ENCODE measurements around the gene REC8. TPM values are rescaled to one million over a fixed set of nuclear protein-coding genes. Genes with fewer than 3 reads are reported as not detected.
A peak's percentile ranks its signal among the peaks of the same experiment; 100 is the strongest.

The REC8 gene
- total RNA-seq, 1 experiment from 2014 or later, result 6.1 TPM

- BruUV-seq (replicated peaks), result no TSS peak
- peak overlapping the region; percentile 64 for H3K27ac Mint-ChIP-seq (ENCODE audit: low read depth, unreplicated experiment)
- TF ChIP-seq, protein P1, sequence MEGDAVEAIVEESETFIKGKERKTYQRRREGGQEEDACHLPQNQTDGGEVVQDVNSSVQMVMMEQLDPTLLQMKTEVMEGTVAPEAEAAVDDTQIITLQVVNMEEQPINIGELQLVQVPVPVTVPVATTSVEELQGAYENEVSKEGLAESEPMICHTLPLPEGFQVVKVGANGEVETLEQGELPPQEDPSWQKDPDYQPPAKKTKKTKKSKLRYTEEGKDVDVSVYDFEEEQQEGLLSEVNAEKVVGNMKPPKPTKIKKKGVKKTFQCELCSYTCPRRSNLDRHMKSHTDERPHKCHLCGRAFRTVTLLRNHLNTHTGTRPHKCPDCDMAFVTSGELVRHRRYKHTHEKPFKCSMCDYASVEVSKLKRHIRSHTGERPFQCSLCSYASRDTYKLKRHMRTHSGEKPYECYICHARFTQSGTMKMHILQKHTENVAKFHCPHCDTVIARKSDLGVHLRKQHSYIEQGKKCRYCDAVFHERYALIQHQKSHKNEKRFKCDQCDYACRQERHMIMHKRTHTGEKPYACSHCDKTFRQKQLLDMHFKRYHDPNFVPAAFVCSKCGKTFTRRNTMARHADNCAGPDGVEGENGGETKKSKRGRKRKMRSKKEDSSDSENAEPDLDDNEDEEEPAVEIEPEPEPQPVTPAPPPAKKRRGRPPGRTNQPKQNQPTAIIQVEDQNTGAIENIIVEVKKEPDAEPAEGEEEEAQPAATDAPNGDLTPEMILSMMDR (IDR thresholded peaks at IDR 0.05; ENCODE audit: unreplicated experiment), result no peak
- no peak for DNase-seq (ENCODE audit: unreplicated experiment)
- H3K4me3 Mint-ChIP-seq (ENCODE audit: unreplicated experiment), result no peak overlapping the region
- CTCF ChIA-PET, result interaction anchor here (0.6 to 1.6 kb wide), 3 partner anchors 30 to 75 kb away, joined by 3 to 4 read pairs (median 3); partner anchors contain the start of gene PSME1
- POLR2A ChIA-PET, result interaction anchor here (0.7 kb wide), 1 partner anchor 175 kb away, joined by 3 read pairs; no protein-coding TSS in a partner anchor
- peaks cover 53% of the 10 kb centered on the region for H3K36me3 Mint-ChIP-seq (ENCODE audit: insufficient read depth, unreplicated experiment)
- peaks cover 12% of the 10 kb centered on the region for H3K4me1 Mint-ChIP-seq (ENCODE audit: insufficient read depth, unreplicated experiment)
- no peaks in the 10 kb centered on the region for H3K27me3 Mint-ChIP-seq (ENCODE audit: insufficient read depth, unreplicated experiment)
- H3K9me3 Mint-ChIP-seq (ENCODE audit: unreplicated experiment), result no peaks in the 10 kb centered on the region
- intact Hi-C loops (cut with micrococcal nuclease), result no loop called here
Observed at GRCh38 chr14:24165785-24166184, 6.1 kb upstream of the REC8 start.

DNA sequence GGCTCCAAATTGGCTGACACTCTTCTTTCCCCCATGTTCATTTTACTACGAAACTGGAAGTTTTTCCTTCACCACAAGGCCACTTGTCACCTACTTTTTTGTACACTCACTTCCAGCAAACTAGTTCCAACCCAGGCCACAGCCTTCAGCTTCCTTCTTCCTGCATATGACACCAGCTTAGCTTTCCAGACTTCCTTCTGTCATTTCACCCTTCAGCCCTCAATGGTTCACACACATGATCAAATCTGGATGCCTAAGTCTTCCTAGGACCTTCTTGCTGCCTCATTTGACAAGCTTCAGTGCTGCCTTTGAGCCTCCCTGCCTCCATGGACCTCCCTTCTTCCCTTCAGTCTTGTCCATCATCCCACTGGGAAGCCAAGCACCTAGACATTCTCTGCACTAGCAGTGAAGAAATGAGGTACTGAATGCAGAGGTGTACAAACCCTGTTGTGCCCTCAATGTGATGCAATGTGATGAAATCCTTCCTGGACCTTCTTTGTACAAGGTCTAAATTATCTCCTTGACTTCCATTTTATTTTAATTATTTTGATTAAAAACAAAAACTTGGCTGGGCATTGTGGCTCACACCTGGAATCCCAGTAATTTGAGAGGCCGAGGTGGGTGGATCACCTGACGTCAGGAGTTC lies 4.3 kb upstream of the REC8 start:
- ChIA-PET POLR2A (interaction anchor here (1.1 kb wide), 2 partner anchors 11 to 26 kb away, joined by 3 to 5 read pairs; partner anchors contain the start of gene EMC9), CTCF (interaction anchor here (1.1 kb wide), 1 partner anchor 12 kb away, joined by 3 read pairs; no protein-coding TSS in a partner anchor)
- peaks cover 42% of the 10 kb centered on the region for H3K36me3 Mint-ChIP-seq (ENCODE audit: insufficient read depth, unreplicated experiment)
- peaks cover 8% of the 10 kb centered on the region for H3K4me1 Mint-ChIP-seq (ENCODE audit: insufficient read depth, unreplicated experiment)
- BruUV-seq (replicated peaks), result no TSS peak
- H3K9me3 Mint-ChIP-seq (ENCODE audit: unreplicated experiment), result no peaks in the 10 kb centered on the region
- TF ChIP-seq, protein P1 (IDR thresholded peaks at IDR 0.05; ENCODE audit: unreplicated experiment), result no peak
- no peak overlapping the region for H3K4me3 Mint-ChIP-seq (ENCODE audit: unreplicated experiment)
- intact Hi-C loops (cut with micrococcal nuclease), result no loop called here
- H3K27me3 Mint-ChIP-seq (ENCODE audit: insufficient read depth, unreplicated experiment), result no peaks in the 10 kb centered on the region
- no peak for DNase-seq (ENCODE audit: unreplicated experiment)
- H3K27ac Mint-ChIP-seq (ENCODE audit: low read depth, unreplicated experiment), result no peak overlapping the region

- H3K9me3 Mint-ChIP-seq (ENCODE audit: unreplicated experiment), result no peaks in the 10 kb centered on the region
- no TSS peak for BruUV-seq (replicated peaks)
- peaks cover 26% of the 10 kb centered on the region for H3K36me3 Mint-ChIP-seq (ENCODE audit: insufficient read depth, unreplicated experiment)
- no peak overlapping the region for H3K27ac Mint-ChIP-seq (ENCODE audit: low read depth, unreplicated experiment)
- TF ChIP-seq, protein P1 (IDR thresholded peaks at IDR 0.05; ENCODE audit: unreplicated experiment), result no peak
- no peaks in the 10 kb centered on the region for H3K27me3 Mint-ChIP-seq (ENCODE audit: insufficient read depth, unreplicated experiment)
- ChIA-PET POLR2A (interaction anchor here (1.2 kb wide), 1 partner anchor 8 kb away, joined by 3 read pairs; no protein-coding TSS in a partner anchor), CTCF (interaction anchor here (0.6 to 1.2 kb wide), 2 partner anchors 12 to 16 kb away, joined by 3 to 6 read pairs; partner anchors contain the start of genes IPO4 and IRF9)
- no peak for DNase-seq (ENCODE audit: unreplicated experiment)
- H3K4me3 Mint-ChIP-seq (ENCODE audit: unreplicated experiment), result no peak overlapping the region
- intact Hi-C loops (cut with micrococcal nuclease), result no loop called here
- peaks cover 5% of the 10 kb centered on the region for H3K4me1 Mint-ChIP-seq (ENCODE audit: insufficient read depth, unreplicated experiment)
Observed at GRCh38 chr14:24172261-24172860, 481 bp downstream of the REC8 start.

DNA sequence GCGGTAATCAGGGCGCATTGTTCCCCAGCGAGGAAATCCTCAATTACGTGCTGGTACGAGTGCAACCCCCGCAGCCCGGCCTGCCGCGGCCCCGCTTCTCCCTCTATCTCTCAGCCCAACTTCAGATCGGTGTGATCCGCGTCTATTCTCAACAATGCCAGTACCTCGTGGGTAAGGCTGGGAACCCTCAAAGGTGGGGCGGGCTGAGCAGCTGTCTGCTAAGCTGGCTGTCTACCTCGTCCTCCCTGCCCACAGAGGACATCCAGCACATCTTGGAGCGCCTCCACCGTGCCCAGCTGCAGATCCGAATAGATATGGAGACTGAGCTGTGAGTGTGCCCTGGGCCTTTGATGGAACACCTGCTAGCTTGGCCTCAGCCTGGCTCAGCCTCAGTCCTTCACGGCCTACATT lies 996 bp downstream of the REC8 start:
- ChIA-PET POLR2A (interaction anchor here (1.2 kb wide), 1 partner anchor 8 kb away, joined by 3 read pairs; no protein-coding TSS in a partner anchor), CTCF (interaction anchor here (0.6 to 1.3 kb wide), 4 partner anchors 10 to 84 kb away, joined by 3 to 6 read pairs (median 5); partner anchors contain the start of gene IRF9)
- BruUV-seq (replicated peaks), result no TSS peak
- H3K27ac Mint-ChIP-seq (ENCODE audit: low read depth, unreplicated experiment), result no peak overlapping the region
- no peaks in the 10 kb centered on the region for H3K27me3 Mint-ChIP-seq (ENCODE audit: insufficient read depth, unreplicated experiment)
- intact Hi-C loops (cut with micrococcal nuclease), result no loop called here
- no peak overlapping the region for H3K4me3 Mint-ChIP-seq (ENCODE audit: unreplicated experiment)
- H3K4me1 Mint-ChIP-seq (ENCODE audit: insufficient read depth, unreplicated experiment), result peaks cover under 1% of the 10 kb centered on the region
- H3K9me3 Mint-ChIP-seq (ENCODE audit: unreplicated experiment), result no peaks in the 10 kb centered on the region
- no peak for DNase-seq (ENCODE audit: unreplicated experiment)
- peaks cover 31% of the 10 kb centered on the region for H3K36me3 Mint-ChIP-seq (ENCODE audit: insufficient read depth, unreplicated experiment)
- TF ChIP-seq, protein P1 (IDR thresholded peaks at IDR 0.05; ENCODE audit: unreplicated experiment), result no peak
